Left kidney (tissue), 2 donors: ENCODE results near the gene IL11. TPM values are rescaled to one million over a fixed set of nuclear protein-coding genes. Genes with fewer than 3 reads are reported as not detected.

ENCODE experiments used
- DNase-seq: peaks from one replicate; pipeline ENCODE4 v3.0.0-alpha.2; 2013
- polyA plus RNA-seq: library from polyadenylated mRNA; unstranded; fragments of 120-200 nt; gene quantifications from one replicate; pipeline ENCODE4 v1.2.1, GENCODE V29; 2013; ENCODE audit not compliant: insufficient read length

Gene IL11
- polyA plus RNA-seq, 1 donor: 1.4 TPM

- no peak for DNase-seq
These were observed 45.6 kb downstream of the IL11 start for GRCh38 chr19:55324662-55325061.

- no peak for DNase-seq
These were observed 47.9 kb downstream of the IL11 start for GRCh38 chr19:55322204-55322885.

GRCh38 chr19:55321466-55322137, 48.7 kb downstream of the IL11 start:
- no peak for DNase-seq

- DNase-seq: no peak
These were observed 49.3 kb downstream of the IL11 start for GRCh38 chr19:55320844-55321419.

- DNase-seq: peak; percentile 62
These were observed 50.5 kb downstream of the IL11 start for GRCh38 chr19:55319785-55320184.

GRCh38 chr19:55316646-55317045, 53.6 kb downstream of the IL11 start:
- DNase-seq: no peak

GRCh38 chr19:55315956-55316525, 54.2 kb downstream of the IL11 start:
- DNase-seq: no peak

- DNase-seq: no peak
These were observed 55.9 kb downstream of the IL11 start for GRCh38 chr19:55314396-55314795.

Other genes with a start within 250 kb of the IL11 start
- gene TNNT1, start 221.3 kb downstream of the IL11 start, polyA plus RNA-seq: 3.8 TPM
- gene TNNI3, start 212.7 kb downstream of the IL11 start, polyA plus RNA-seq: 3.3 TPM
- gene DNAAF3, start 203.8 kb downstream of the IL11 start, polyA plus RNA-seq: 7.5 TPM
- 0.30 TPM for gene SYT5, start 190.2 kb downstream of the IL11 start, polyA plus RNA-seq
- gene PTPRH, start 161.0 kb downstream of the IL11 start, polyA plus RNA-seq: 0.07 TPM
- 2.8 TPM for gene TMEM86B, start 141.7 kb downstream of the IL11 start, polyA plus RNA-seq
- 46.0 TPM for gene PPP6R1, start 111.4 kb downstream of the IL11 start, polyA plus RNA-seq
- 24.0 TPM for gene HSPBP1, start 90.4 kb downstream of the IL11 start, polyA plus RNA-seq
- gene BRSK1, start 86.5 kb downstream of the IL11 start, polyA plus RNA-seq: 14.7 TPM
- 1.5 TPM for gene TMEM150B, start 45.1 kb downstream of the IL11 start, polyA plus RNA-seq
- gene KMT5C, start 30.6 kb downstream of the IL11 start, polyA plus RNA-seq: 24.4 TPM
- gene COX6B2, start 15.7 kb downstream of the IL11 start, polyA plus RNA-seq: 0.78 TPM
- gene GARIN5B, start 7.2 kb downstream of the IL11 start, polyA plus RNA-seq: 0.17 TPM
- gene TMEM190, start 6.4 kb upstream of the IL11 start, polyA plus RNA-seq: 0.48 TPM
- gene TMEM238, start 13.8 kb upstream of the IL11 start, polyA plus RNA-seq: 0.32 TPM
- 746 TPM for gene RPL28, start 15.5 kb upstream of the IL11 start, polyA plus RNA-seq
- 43.7 TPM for gene UBE2S, start 37.3 kb upstream of the IL11 start, polyA plus RNA-seq
- gene SHISA7, start 72.8 kb upstream of the IL11 start, polyA plus RNA-seq: 0.20 TPM
- gene ISOC2, start 91.2 kb upstream of the IL11 start, polyA plus RNA-seq: 30.1 TPM
- not detected for gene C19orf85, start 94.3 kb upstream of the IL11 start, polyA plus RNA-seq
- 2.4 TPM for gene ZNF628, start 106.2 kb upstream of the IL11 start, polyA plus RNA-seq
- 36.8 TPM for gene NAT14, start 114.7 kb upstream of the IL11 start, polyA plus RNA-seq
- 1.1 TPM for gene SSC5D, start 118.0 kb upstream of the IL11 start, polyA plus RNA-seq
- 1.1 TPM for gene SBK2, start 166.7 kb upstream of the IL11 start, polyA plus RNA-seq
- 0.58 TPM for gene SBK3, start 175.1 kb upstream of the IL11 start, polyA plus RNA-seq
- gene ZNF579, start 210.4 kb upstream of the IL11 start, polyA plus RNA-seq: 16.1 TPM
- 20.7 TPM for gene FIZ1, start 229.1 kb upstream of the IL11 start, polyA plus RNA-seq
- gene ZNF524, start 229.8 kb upstream of the IL11 start, polyA plus RNA-seq: 5.4 TPM
- gene ZNF865, start 235.2 kb upstream of the IL11 start, polyA plus RNA-seq: 6.3 TPM